Activated T-cell treated with anti-CD3 and anti-CD28 coated beads for 4 hours (primary cell): ENCODE data around the gene HCN1.

ENCODE experiments used
- DNase-seq: peaks from one replicate; pipeline ENCODE4 v3.0.0-alpha.2; 2020

HCN1 gene

DNA sequence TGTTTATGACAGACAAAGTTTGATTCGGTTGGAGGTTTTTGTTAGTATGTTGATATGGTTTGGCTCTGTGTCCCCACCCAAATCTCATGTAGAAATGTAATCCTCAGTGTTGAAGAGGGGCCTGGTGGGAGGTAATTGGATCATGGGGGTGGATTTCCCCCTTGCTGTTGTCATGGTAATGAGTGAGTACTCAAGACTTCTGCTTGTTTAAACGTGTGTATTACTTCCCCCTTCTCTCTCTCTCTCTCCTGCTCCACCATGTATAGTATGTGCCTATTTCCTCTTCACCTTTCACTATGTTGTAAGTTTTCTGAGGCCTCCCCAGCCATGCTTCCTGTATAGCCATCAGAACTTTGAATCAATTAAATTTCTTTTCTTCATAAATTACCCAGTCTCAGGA lies 415.1 kb downstream of the HCN1 start:
- DNase-seq: no peak

DNA sequence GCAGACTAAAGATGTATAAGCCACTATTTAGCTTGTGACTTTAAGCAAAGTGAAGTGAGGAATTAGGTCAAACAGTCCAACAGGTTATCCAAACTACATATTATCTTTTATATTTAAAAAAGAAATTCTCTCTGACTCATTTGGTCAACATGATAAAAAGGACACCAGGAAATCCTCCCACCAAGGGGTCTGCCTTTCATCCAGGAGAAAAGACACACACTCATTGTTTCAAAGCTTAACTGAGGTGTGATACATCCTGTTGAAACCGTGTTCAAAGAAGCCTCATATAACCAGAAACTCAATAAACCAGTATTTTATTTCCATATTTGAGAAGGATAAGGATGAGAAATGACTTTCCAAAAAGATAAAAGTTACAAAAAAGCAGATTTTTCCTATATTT lies 417.1 kb downstream of the HCN1 start:
- DNase-seq: no peak

DNA sequence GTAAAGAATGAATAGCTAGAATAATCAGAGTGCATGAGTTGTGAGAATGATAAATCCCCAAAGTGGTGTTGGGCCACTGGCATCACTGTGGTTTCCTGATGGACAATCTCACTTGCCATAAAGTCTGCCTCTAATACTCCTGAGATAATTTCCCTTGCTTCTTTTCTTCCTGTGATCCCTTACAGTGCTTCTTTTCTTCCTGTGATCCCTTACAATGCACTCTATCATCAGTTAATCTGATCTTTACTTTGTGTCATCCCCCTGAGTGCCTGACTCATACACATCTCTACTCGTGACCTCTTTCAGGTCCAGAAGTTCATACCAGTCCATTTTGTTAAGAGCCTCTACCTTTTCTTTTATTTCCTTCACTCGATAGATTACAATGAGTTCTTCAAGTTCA lies 418.3 kb downstream of the HCN1 start:
- DNase-seq: no peak

DNA sequence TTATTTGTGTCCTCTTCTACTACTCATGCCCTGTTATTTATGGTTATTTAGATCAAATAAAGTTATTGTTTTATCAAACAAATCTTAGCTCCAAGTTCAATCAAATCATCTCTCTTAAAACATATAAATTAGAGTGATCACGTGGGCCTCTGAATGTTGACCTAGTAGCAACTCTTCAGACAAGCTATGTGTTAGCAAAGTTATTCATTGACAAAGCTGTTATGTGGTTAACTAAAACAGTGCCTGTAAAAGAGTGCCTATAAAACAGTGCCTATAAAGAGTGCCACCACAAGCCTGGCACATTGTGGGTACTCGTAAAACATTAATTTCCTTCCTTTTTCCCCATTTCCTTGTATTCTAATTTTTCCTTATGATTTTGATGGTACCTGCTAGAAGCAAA lies 421.9 kb downstream of the HCN1 start:
- no peak for DNase-seq

DNA sequence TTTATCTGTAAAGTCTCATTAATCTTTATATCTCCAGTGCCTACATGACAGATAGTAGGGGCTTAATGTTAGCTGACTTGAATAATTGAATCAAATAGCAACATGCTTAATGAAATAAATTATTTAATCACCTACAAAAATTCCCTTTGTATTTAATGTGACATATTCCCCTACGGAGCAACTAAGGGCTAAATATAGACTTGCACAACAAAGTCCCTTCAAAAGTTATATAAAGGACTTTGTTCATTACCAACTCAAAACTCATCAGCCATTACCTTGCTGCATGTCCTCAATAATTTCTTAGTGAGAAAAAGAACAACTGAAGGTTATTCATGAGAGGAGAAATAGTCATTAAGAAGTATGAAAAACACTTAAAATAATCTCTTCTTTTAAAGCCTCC lies 424.6 kb downstream of the HCN1 start:
- no peak for DNase-seq

DNA sequence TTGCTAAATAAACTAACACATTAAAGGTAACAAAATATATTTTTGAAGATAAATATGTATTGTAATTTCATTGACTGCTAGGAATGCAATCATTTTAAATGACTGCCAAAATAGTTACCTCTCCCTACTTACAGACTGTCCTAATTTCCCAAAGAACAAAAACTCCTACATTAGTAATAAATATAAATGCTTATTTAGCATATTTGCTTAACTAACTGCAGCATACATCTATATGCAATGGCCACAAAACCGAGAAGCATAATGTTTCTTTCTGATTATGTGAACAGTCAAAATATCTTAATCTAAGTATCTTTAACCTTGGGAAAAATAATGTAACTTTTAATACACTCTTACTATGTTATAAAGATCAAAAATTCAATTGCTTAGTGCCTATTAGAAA lies 431.7 kb downstream of the HCN1 start:
- DNase-seq: no peak

DNA sequence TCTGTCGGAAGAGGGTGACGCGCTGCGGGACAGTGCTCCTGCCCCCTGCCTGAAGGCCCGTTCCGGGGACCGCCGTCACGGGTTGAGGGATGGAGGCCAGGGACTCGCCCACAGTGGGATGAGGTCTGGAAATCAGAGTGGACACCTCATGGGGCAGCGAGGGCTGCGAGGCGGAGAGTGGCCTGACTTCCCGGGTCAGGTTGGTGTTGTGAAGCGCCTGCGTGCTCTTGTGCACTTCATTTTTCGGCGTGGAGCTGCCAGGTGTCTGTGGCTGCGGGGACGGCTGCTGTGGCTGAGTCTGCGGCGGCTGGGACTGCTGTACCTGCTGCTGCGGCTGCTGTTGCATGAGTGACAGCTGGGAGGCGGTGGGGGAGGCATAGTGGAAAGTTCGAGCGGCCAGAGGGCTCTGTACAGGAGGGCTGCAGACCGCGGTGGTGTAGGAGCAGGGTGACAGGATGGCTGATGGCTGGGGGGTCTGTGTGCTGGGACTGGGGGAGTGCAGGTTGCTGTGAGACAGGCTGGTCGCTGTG lies 434.1 kb downstream of the HCN1 start:
- DNase-seq: no peak

DNA sequence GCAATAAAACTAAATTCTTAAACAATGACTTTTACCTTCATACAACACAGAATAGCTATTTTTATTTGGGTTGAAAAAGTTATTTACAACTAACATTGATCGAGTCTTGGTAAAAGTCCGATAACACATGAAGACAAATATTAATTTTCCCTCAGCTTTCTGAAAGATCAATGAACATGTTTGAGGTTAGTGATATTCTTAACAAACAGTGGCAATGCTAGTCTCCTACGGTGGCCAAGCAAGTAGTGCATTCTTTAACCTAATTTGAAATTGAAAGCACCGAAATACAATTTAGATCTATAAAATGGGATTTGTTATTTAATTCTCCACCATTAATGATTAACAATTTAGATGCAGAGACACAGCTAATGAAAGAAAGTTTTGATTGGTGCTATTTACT lies 435.1 kb downstream of the HCN1 start:
- no peak for DNase-seq

DNA sequence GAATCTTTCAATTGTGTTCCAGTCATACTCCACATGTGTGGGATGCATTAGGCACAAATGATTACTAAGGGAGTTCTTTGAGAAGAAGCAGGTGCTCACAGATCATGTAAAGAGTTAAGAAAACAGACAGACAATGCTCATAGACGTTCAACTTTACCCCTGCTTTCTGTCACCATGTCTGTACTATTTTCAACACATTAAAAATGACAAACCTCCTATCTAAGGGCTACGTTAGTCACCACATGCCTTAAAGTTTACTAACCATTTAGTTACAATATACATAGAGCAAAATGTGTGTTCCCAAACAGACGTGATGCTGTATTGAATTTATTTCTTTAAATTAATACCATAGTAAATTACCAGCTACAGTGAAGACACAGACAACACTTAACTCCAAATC lies 435.9 kb downstream of the HCN1 start:
- no peak for DNase-seq

DNA sequence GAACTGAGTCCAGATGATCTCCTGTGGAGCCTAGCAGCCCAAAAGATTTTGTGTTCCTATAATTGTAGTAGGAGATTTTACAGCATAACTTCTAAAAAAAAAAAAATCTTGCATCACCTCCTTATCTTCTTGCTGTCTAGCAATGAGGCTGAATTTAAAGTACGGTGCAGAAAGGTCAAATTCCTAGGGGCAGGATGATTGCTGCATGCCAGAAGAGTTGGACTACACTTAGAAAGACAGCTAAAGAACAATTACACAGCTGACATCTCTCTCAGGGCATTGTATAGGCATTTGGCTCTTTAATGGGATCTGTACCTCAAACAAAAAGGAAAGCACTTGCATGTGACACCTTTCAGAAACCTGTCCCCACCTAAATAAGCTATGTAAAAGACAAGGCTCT lies 443.2 kb downstream of the HCN1 start:
- no peak for DNase-seq

DNA sequence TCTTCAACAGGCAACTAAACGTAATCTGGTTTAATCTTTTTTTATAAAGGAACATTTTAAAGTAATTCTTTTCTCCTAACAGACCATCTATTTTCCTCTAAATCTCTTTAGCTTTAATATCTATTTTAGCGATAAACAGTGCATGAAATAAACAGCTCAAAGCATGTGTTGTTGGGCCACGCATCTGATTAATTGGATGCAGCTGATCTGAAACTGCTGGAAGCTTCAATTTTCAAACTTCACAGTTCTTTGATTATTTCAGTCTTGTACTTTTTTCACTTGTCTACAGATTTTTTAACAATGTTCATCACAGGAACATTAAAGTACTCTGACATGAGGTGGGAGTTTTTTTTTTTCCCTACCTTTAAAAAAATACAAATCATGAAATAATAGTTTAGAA lies 443.6 kb downstream of the HCN1 start:
- no peak for DNase-seq

DNA sequence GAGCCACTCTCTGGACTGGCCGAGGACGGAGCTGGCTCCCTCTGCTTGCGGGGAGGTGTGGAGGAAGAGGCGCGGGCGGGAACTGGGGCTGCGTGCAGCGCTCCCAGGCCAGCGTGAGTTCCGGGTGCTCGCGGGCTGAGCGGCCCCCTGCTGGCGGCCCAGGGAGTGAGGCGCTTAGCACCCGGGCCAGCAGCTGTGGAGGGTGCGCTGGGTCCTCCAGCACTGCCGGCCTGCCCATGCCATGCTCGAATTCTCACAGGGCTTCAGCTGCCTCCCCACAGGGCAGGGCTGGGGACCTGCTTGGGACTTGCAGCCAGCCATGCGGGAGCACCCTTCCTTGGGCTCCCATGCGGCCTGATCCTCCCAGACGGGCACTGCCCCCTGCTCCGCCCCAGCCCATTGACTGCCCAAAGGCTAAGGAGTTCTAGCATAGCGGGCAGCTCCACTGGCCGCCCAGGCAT lies 470.6 kb downstream of the HCN1 start:
- DNase-seq: no peak

DNA sequence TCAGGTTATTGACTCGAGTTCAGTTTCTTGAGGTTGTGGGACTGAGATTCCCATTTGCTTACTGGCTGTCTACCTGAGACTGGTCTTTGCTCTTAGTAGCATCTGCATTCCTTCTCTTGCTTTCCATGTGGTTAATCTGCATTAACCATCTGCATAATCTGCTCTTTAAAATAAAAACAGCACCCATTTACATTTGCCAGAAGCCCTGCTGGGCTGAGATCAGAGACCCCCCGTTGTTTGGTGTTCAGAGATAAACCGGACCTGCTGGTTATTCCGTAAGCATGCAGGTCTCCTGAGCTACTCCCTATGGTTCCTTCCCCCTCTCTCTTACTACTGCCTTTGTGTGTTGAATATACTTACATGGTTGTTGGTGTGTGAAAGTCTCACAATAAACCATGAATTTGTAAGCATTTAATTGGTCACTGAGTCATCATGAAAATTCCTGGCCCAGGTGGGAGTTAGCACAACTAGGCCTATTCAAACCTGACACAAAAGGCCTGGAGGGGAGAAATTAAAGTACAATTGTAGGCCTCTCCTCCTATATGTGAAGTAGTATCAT lies 490.7 kb downstream of the HCN1 start:
- no peak for DNase-seq
